BLaER1 (cell line): ENCODE data around the gene HOXC11.

ENCODE experiments used
- H3K27ac ChIP-seq: shearing (Covaris generic); formaldehyde crosslinking; 2 replicates; pipeline ENCODE4 v1.8.1; 2022
- H3K27me3 ChIP-seq: shearing (Covaris generic); formaldehyde crosslinking; 2 replicates; pipeline ENCODE4 v1.8.1; 2022
- H3K36me3 ChIP-seq: shearing (Covaris generic); formaldehyde crosslinking; 2 replicates; pipeline ENCODE4 v1.8.1; 2022
- H3K4me1 ChIP-seq: shearing (Covaris generic); formaldehyde crosslinking; 2 replicates; pipeline ENCODE4 v1.8.1; 2022
- H3K4me2 ChIP-seq: shearing (Covaris generic); formaldehyde crosslinking; 2 replicates; pipeline ENCODE4 v1.8.1; 2022
- H3K4me3 ChIP-seq: shearing (Covaris generic); formaldehyde crosslinking; 2 replicates; pipeline ENCODE4 v1.8.1; 2022
- H3K9ac ChIP-seq: shearing (Covaris generic); formaldehyde crosslinking; 2 replicates; pipeline ENCODE4 v1.8.1; 2022
- H3K9me3 ChIP-seq: shearing (Covaris generic); formaldehyde crosslinking; 2 replicates; pipeline ENCODE4 v1.8.1; 2022
- H4K20me1 ChIP-seq: shearing (Covaris generic); formaldehyde crosslinking; 2 replicates; pipeline ENCODE4 v1.8.1; 2022
- Cebpa-rat ChIP-seq: shearing (Covaris generic); IDR thresholded peaks from 2 replicates; pipeline ENCODE4 v1.8.1; 2022

Gene HOXC11

DNA sequence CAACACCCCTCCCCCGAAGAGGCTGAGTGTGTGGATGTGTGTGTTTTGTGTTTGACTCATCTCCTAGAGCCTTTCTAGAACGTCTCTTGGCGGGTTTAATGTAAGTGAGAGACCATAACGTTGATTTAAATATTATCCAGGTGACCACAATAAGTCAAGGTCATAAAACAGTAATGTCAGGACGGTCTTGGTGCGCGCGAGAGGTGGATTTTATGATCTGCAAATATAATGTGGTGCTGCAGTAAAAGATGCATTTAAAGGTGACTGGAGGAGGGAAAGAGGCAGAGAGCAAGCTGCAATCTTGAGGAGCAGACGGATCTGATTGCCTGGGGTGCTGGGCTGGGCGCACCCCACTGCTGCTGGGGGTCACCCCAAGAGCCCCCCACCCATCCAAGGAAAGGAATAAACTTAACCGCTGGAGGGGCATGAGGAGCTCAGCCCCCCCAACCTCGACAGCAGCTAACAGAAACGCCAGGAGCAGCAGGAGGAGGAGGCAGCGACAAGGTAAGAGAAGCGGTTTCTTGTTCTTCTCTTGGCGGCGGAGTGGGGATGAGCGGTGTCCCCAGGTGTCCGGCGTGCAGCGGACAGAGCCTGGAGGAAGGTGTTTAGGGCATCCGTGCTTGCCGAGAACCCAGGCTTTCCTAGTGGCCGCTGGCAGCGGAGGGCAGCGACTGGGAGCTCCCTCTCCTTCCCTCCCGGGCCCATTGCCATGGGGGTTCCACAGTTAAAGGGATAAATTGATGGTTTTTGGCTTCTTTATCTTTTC, 17.6 kb downstream of the HOXC11 start:
- Histone ChIP-seq H3K27ac (no peak overlapping the region), H3K9me3 (peaks cover 7% of the 10 kb centered on the region; the same call in 1 of the 2 replicates), H3K4me1 (no peaks in the 10 kb centered on the region), H3K4me3 (no peak overlapping the region), H3K36me3 (no peaks in the 10 kb centered on the region), H3K9ac (no peak overlapping the region), H4K20me1 (peaks cover 100% of the 10 kb centered on the region), H3K4me2 (no peak overlapping the region), H3K27me3 (peaks cover 100% of the 10 kb centered on the region)
- TF ChIP-seq Cebpa-rat, result no peak

- H4K20me1 ChIP-seq, result peaks cover 100% of the 10 kb centered on the region
- no peak for TF ChIP-seq Cebpa-rat
- H3K4me1 ChIP-seq, result no peaks in the 10 kb centered on the region
- peaks cover 100% of the 10 kb centered on the region for H3K27me3 ChIP-seq
- H3K9me3 ChIP-seq, result peaks cover under 1% of the 10 kb centered on the region; the same call in 1 of the 2 replicates
- no peak overlapping the region for H3K9ac ChIP-seq
- no peak overlapping the region for H3K27ac ChIP-seq
- H3K4me3 ChIP-seq, result no peak overlapping the region
- H3K4me2 ChIP-seq, result no peak overlapping the region
- no peaks in the 10 kb centered on the region for H3K36me3 ChIP-seq
Observed at GRCh38 chr12:53991077-53991460, 18.1 kb downstream of the HOXC11 start.

GRCh38 chr12:53992377-53992889, 19.5 kb downstream of the HOXC11 start:
- Histone ChIP-seq H3K9ac (no peak overlapping the region), H3K4me2 (no peak overlapping the region), H3K27ac (no peak overlapping the region), H3K36me3 (no peaks in the 10 kb centered on the region), H3K27me3 (peaks cover 100% of the 10 kb centered on the region), H3K4me3 (no peak overlapping the region), H4K20me1 (peaks cover 100% of the 10 kb centered on the region), H3K9me3 (no peaks in the 10 kb centered on the region), H3K4me1 (no peaks in the 10 kb centered on the region)
- TF ChIP-seq Cebpa-rat, result no peak

DNA sequence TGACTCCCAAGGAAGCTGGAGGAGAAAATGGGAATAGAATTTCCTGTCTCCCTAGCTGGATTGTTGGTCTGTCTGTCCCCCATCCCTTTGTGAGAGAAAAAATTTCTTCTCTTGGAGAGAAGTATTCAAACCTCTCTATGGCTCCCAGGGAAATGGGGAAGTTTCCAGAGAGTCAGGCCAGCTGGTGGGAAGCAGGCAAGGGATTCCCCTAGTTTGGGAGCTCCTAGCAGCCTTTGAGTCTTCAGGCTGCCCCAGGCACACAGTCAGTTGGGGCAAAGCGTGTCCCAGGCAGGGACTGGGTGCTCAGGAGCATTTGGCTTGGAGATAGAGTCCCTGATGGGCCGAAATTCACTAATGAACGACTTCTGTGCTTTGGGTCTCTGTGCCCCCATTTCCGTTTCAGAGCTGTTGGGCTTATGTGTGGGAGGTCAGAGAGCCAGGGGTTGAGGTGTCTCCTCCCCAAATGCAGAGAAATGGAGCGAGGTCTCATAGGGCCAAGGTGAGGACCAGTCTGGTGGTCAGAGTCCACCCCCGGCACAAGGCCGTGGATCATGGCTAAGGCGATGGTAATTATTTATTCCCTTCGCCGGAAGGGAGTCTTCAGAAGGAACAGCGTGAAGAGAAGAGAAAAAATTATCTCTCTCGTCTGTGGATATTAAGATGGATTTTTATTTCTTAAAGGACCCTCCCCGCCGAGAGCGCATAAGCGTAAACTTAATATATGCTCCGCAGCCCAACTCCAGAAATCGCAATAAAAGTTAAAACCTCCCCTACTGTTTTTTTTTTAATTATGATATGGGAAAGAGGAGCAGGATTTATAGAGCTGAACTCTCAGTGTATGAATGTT, 20.5 kb downstream of the HOXC11 start:
- H3K4me1 ChIP-seq, result no peaks in the 10 kb centered on the region
- TF ChIP-seq Cebpa-rat, result no peak
- peaks cover 100% of the 10 kb centered on the region for H4K20me1 ChIP-seq
- no peak overlapping the region for H3K4me2 ChIP-seq
- H3K27ac ChIP-seq, result no peak overlapping the region
- no peak overlapping the region for H3K9ac ChIP-seq
- H3K27me3 ChIP-seq, result peaks cover 100% of the 10 kb centered on the region
- H3K9me3 ChIP-seq, result no peaks in the 10 kb centered on the region
- H3K36me3 ChIP-seq, result no peaks in the 10 kb centered on the region
- H3K4me3 ChIP-seq, result no peak overlapping the region

DNA sequence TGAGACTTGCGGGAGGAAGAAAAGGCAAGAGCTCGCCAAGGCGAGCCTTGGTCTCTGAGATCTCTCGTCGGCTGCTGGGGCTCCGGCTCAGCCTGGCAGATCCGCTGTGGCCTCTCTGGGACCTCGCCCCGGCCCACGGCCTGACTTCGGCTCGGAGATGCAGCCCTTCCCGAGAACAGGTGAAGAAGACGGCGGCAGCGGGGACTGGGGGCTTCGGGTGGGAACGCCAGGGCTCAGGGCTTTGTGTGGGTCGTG, 21.0 kb downstream of the HOXC11 start:
- no peak overlapping the region for H3K4me2 ChIP-seq
- no peak overlapping the region for H3K4me3 ChIP-seq
- peaks cover 100% of the 10 kb centered on the region for H4K20me1 ChIP-seq
- no peak overlapping the region for H3K9ac ChIP-seq
- no peaks in the 10 kb centered on the region for H3K36me3 ChIP-seq
- peaks cover 100% of the 10 kb centered on the region for H3K27me3 ChIP-seq
- no peaks in the 10 kb centered on the region for H3K9me3 ChIP-seq
- H3K4me1 ChIP-seq, result no peaks in the 10 kb centered on the region
- no peak overlapping the region for H3K27ac ChIP-seq
- no peak for TF ChIP-seq Cebpa-rat

DNA sequence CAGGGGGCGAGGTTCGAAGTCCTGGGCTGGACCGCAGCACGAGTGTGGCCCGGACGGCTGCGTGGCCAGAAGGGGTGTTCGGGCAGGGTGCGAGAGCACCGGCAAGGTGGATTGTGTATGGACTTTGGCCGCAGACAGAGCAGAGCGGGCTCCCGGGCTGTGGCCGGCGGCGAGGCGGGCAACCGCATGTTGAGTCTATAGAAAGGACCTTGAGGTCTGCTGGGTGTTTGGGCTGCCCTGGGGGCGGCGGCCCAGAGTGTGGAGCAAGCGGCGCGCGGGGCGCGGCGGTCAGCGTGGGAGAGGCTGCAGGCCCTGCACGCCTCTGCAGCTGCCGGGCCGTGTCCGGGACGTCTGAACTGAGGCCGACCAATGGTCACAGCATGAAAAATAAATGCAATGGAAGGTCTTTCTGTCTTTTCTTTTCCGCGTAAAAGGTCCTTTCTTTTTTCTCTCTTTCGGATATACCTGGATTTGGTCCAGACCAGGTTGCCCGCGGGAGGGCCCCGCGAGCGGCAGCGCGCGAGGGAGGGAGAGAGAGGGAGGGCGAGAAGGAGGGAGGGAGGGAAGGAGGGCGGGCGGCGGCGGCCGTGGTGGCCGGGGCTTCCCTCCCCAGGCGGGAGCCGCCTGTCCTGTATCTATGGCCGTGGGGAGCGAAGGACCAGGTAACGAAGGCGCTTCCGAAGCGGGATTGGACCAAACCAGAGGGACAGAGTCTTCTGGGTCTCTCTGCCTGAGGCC, 21.5 kb downstream of the HOXC11 start:
- no peak for TF ChIP-seq Cebpa-rat
- no peaks in the 10 kb centered on the region for H3K4me1 ChIP-seq

GRCh38 chr12:53995002-53995377, 22.1 kb downstream of the HOXC11 start:
- Histone ChIP-seq H3K4me1 (no peaks in the 10 kb centered on the region), H3K4me3 (no peak overlapping the region), H3K27me3 (peaks cover 100% of the 10 kb centered on the region)

More for the DNA sequence above, 21.5 kb downstream of the HOXC11 start:
- Histone ChIP-seq H3K9me3 (no peaks in the 10 kb centered on the region), H3K27ac (no peak overlapping the region), H3K9ac (no peak overlapping the region), H3K27me3 (peaks cover 100% of the 10 kb centered on the region), H4K20me1 (peaks cover 98% of the 10 kb centered on the region), H3K36me3 (no peaks in the 10 kb centered on the region), H3K4me3 (no peak overlapping the region), H3K4me2 (no peak overlapping the region)

DNA sequence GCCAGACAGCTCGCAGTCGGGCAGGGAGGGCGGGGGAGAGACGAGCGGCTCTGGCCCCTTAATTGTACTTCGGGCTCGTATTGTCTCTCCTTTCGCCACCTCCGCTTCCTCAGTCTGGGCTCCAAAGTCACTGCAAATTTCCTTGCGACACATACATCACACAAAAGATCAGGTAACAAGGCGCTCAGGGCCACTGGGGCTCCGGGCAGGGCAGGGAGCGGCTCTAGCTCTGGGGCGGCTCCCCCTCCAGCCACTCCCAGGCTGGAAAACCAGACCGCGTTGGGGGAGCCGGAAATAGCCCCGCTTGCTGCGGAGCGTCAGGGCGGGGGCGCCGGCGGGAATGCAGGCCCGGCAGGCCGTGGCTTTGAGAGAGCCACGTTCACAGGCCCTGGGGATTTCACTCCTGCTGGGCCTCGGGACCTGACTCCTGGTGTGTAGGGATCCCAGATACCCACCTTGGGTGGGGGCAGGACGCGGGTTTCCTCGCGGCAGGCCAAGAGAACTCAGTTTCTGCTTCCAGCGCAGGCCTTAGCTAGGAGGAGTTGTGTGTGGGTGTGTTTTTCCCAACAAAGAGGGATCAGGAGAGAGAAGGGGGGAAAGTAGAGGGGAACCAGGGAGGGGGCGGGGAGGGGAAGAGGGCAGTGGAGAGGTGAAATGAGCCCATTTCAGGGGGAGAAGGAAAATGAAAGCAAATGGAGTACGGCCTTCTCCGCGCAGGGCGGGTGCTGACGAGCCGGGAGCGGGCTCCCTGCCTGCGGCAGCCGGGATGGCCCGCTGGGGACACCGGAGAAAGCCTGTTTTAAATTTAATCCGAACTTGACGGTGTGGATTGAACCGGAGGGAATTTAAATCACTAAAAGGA, 22.7 kb downstream of the HOXC11 start:
- Histone ChIP-seq H3K9me3 (peaks cover 5% of the 10 kb centered on the region; the same call in 1 of the 2 replicates), H3K4me2 (peak overlapping the region; percentile 37; the same call in 1 of the 2 replicates), H3K36me3 (no peaks in the 10 kb centered on the region), H3K4me3 (no peak overlapping the region), H3K27me3 (peaks cover 100% of the 10 kb centered on the region), H3K4me1 (no peaks in the 10 kb centered on the region), H4K20me1 (peaks cover 98% of the 10 kb centered on the region), H3K9ac (no peak overlapping the region), H3K27ac (no peak overlapping the region)
- TF ChIP-seq Cebpa-rat, result no peak

More at GRCh38 chr12:53995002-53995377, 22.1 kb downstream of the HOXC11 start:
- Histone ChIP-seq H3K36me3 (no peaks in the 10 kb centered on the region), H3K9ac (no peak overlapping the region), H3K4me2 (no peak overlapping the region), H3K27ac (no peak overlapping the region), H4K20me1 (peaks cover 98% of the 10 kb centered on the region), H3K9me3 (no peaks in the 10 kb centered on the region)
- no peak for TF ChIP-seq Cebpa-rat
